MM.1S (cell line): Measurements from ENCODE around the gene ATP5F1C.
"Not testable (repeated sequence)": the region's sequence is repeated elsewhere in the genome, so short reads cannot be mapped to it uniquely, and the experiment has no call there.

Experiments
- DNase-seq: peaks from one replicate; pipeline ENCODE4 v3.0.0-alpha.2; 2015
- H2AFZ ChIP-seq: fragments of 300-600 bp; sonication (generic); 2 replicates; pipeline ENCODE4 v1.6.0; 2016; ENCODE audit warnings: antibody characterized with exemption, low read length
- H3F3A ChIP-seq: fragments of 300-600 bp; sonication (generic); 2 replicates; pipeline ENCODE4 v1.6.1; 2016; ENCODE audit warnings: mild to moderate bottlenecking, antibody characterized with exemption, low read length, moderate library complexity, mixed read lengths; ENCODE audit not compliant: insufficient read depth
- H3K27ac ChIP-seq: fragments of 300-600 bp; sonication (generic); 2 replicates; pipeline ENCODE4 v1.5.1; 2016; ENCODE audit warnings: mild to moderate bottlenecking, low read length
- H3K27me3 ChIP-seq: fragments of 300-600 bp; sonication (generic); replicated peaks from 2 replicates; pipeline ENCODE4 v1.6.0; 2016; ENCODE audit warnings: low read length; ENCODE audit not compliant: insufficient read depth
- H3K36me3 ChIP-seq: fragments of 300-600 bp; sonication (generic); replicated peaks from 2 replicates; pipeline ENCODE4 v1.6.1; 2016; ENCODE audit warnings: mild to moderate bottlenecking, low read length, mixed read lengths; ENCODE audit not compliant: insufficient read depth
- H3K4me1 ChIP-seq: fragments of 300-600 bp; sonication (generic); 2 replicates; pipeline ENCODE4 v1.6.1; 2016; ENCODE audit warnings: low read length, mixed read lengths
- H3K4me2 ChIP-seq: fragments of 300-600 bp; sonication (generic); 2 replicates; pipeline ENCODE4 v1.6.0; 2016; ENCODE audit warnings: low read depth, low read length
- H3K4me3 ChIP-seq: fragments of 300-600 bp; sonication (generic); 2 replicates; pipeline ENCODE4 v1.5.1; 2016; ENCODE audit warnings: low read length, mixed read lengths
- H3K79me2 ChIP-seq: fragments of 300-600 bp; sonication (generic); 2 replicates; pipeline ENCODE4 v1.6.1; 2016; ENCODE audit warnings: mixed run types, low read length, mixed read lengths
- H3K9ac ChIP-seq: fragments of 300-600 bp; sonication (generic); 2 replicates; pipeline ENCODE4 v1.6.1; 2016; ENCODE audit warnings: low read length, mixed read lengths
- H3K9me2 ChIP-seq: fragments of 300-600 bp; sonication (generic); replicated peaks from 2 replicates; pipeline ENCODE4 v1.6.1; 2016; ENCODE audit warnings: mild to moderate bottlenecking, low read length, mixed read lengths; ENCODE audit not compliant: insufficient read depth
- H3K9me3 ChIP-seq: fragments of 300-600 bp; sonication (generic); replicated peaks from 2 replicates; pipeline ENCODE4 v1.6.1; 2016; ENCODE audit warnings: mild to moderate bottlenecking, low read length, mixed read lengths; ENCODE audit not compliant: insufficient read depth
- H4K20me1 ChIP-seq: fragments of 300-600 bp; sonication (generic); 2 replicates; pipeline ENCODE4 v1.6.1; 2016; ENCODE audit warnings: mild to moderate bottlenecking, low read length, moderate library complexity, mixed read lengths; ENCODE audit not compliant: insufficient read depth
- CTCF ChIP-seq: fragments of 300-600 bp; sonication (generic); IDR thresholded peaks from 2 replicates; pipeline ENCODE4 v1.5.1; 2016; ENCODE audit warnings: antibody characterized with exemption, low read length, mixed read lengths
- EZH2 ChIP-seq: fragments of 300-600 bp; sonication (generic); optimal IDR thresholded peaks from 2 replicates; pipeline ENCODE3; 2017; ENCODE audit warnings: low read depth, mild to moderate bottlenecking, antibody characterized with exemption, low read length, mixed read lengths
- EZH2phosphoT487 ChIP-seq: fragments of 300-600 bp; sonication (generic); IDR thresholded peaks from 2 replicates; pipeline ENCODE4 v1.6.1; 2018; ENCODE audit warnings: antibody characterized with exemption, low read length

The ATP5F1C gene

GRCh38 chr10:7776777-7777176 lies 11.2 kb upstream of the ATP5F1C start:
- H3K4me3 ChIP-seq, result no peak overlapping the region
- no peaks in the 10 kb centered on the region for H3K4me1 ChIP-seq
- H3K4me2 ChIP-seq, result no peak overlapping the region
- no peak overlapping the region for H2AFZ ChIP-seq
- H4K20me1 ChIP-seq, result no peaks in the 10 kb centered on the region
- peaks cover 12% of the 10 kb centered on the region; the same call in 1 of the 2 replicates for H3K79me2 ChIP-seq
- H3K9ac ChIP-seq, result no peak overlapping the region
- no peak overlapping the region for H3K27ac ChIP-seq
- no peak for DNase-seq
- no peaks in the 10 kb centered on the region; the same call in none of the 2 replicates for H3K36me3 ChIP-seq
- no peaks in the 10 kb centered on the region for H3K9me2 ChIP-seq
- TF ChIP-seq EZH2 (no peak), CTCF (no peak), EZH2phosphoT487 (no peak)
- H3K27me3 ChIP-seq, result no peaks in the 10 kb centered on the region
- H3K9me3 ChIP-seq, result no peaks in the 10 kb centered on the region
- H3F3A ChIP-seq, result no peaks in the 10 kb centered on the region

- not testable (repeated sequence) for H2AFZ ChIP-seq, H4K20me1 ChIP-seq, H3K4me3 ChIP-seq, H3K27ac ChIP-seq, H3K36me3 ChIP-seq, H3K9me2 ChIP-seq, DNase-seq, H3K9ac ChIP-seq, H3K4me1 ChIP-seq, H3F3A ChIP-seq, H3K4me2 ChIP-seq, H3K27me3 ChIP-seq, H3K9me3 ChIP-seq
- peaks cover 64% of the 10 kb centered on the region for H3K79me2 ChIP-seq
Observed at GRCh38 chr10:7782194-7782593, 5.8 kb upstream of the ATP5F1C start.

GRCh38 chr10:7786430-7786829 lies 1.5 kb upstream of the ATP5F1C start:
- TF ChIP-seq CTCF (no peak), EZH2 (no peak), EZH2phosphoT487 (no peak)
- Histone ChIP-seq H3F3A (no peaks in the 10 kb centered on the region), H3K27me3 (no peaks in the 10 kb centered on the region), H3K9me3 (no peaks in the 10 kb centered on the region), H3K27ac (no peak overlapping the region), H3K4me3 (peak overlapping the region; percentile 90; the same call in 1 of the 2 replicates), H3K4me2 (peak overlapping the region; percentile 84), H3K36me3 (no peaks in the 10 kb centered on the region; the same call in 1 of the 2 replicates), H3K9ac (peak overlapping the region; percentile 82; the same call in 1 of the 2 replicates), H3K79me2 (peaks cover 95% of the 10 kb centered on the region), H3K9me2 (no peaks in the 10 kb centered on the region), H2AFZ (no peak overlapping the region), H4K20me1 (peaks cover 16% of the 10 kb centered on the region; the same call in 1 of the 2 replicates), H3K4me1 (peaks cover 17% of the 10 kb centered on the region)
- no peak for DNase-seq

- no peak for DNase-seq
- Histone ChIP-seq H3K9me2 (no peaks in the 10 kb centered on the region), H3F3A (no peaks in the 10 kb centered on the region), H3K36me3 (no peaks in the 10 kb centered on the region; the same call in 1 of the 2 replicates), H4K20me1 (peaks cover 22% of the 10 kb centered on the region), H3K4me2 (peak overlapping the region; percentile 84), H3K27ac (no peak overlapping the region), H3K9ac (peak overlapping the region; percentile 82), H3K4me3 (peak overlapping the region; percentile 90), H3K9me3 (no peaks in the 10 kb centered on the region), H2AFZ (peak overlapping the region; percentile 84), H3K79me2 (peaks cover 99% of the 10 kb centered on the region), H3K27me3 (no peaks in the 10 kb centered on the region), H3K4me1 (peaks cover 17% of the 10 kb centered on the region)
- no peak for TF ChIP-seq EZH2
- no peak for TF ChIP-seq EZH2phosphoT487
- no peak for TF ChIP-seq CTCF
Observed at GRCh38 chr10:7787150-7787856, 674 bp upstream of the ATP5F1C start.
